GM12873 (cell line): ENCODE measurements around the gene C1QTNF5.

Source experiments
- TF ChIP-seq, protein P1 (sequence below): IDR thresholded peaks from 2 replicates; pipeline ENCODE4 v1.5.1; 2012; ENCODE audit warnings: low read depth, mild to moderate bottlenecking, moderate library complexity, low read length, control low read depth; ENCODE audit not compliant: insufficient read depth; ENCODE audit errors: missing control alignments

The C1QTNF5 gene

DNA sequence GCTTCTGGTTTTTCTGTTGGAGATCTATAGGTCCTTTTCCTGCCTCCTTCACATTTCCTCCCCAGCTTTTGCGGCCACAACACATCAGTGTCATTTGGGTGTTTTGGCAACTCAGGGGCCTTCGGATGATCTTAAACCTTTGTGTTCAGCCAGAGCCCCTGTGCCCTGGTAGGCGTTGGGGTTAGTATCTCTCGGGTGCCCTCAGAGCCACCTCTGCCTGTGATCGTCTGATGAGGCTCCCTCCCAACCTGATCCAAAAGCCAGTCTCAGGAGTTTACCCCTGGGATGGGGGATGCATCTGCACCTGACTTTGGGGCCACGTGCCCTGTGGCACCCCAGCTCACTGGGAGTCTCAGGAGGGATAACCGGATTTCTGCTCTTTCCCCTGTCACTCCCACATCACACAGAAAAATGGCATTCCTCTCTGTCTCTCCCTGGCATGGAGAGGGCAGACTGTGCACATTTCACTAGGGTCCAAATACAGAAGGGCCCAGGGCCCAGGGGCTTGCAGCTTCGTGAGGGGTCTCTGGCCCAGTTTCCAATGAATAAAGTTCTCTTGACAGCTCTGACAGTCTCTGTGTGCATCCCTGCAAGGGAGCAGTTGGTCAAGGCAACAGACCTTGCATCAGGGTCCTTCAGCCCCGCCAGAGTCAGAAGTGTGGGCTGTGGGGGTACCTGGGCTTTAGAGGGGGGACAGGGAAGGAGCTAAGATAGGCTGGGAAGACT is 3.8 kb downstream of the C1QTNF5 start:
- TF ChIP-seq, protein P1, sequence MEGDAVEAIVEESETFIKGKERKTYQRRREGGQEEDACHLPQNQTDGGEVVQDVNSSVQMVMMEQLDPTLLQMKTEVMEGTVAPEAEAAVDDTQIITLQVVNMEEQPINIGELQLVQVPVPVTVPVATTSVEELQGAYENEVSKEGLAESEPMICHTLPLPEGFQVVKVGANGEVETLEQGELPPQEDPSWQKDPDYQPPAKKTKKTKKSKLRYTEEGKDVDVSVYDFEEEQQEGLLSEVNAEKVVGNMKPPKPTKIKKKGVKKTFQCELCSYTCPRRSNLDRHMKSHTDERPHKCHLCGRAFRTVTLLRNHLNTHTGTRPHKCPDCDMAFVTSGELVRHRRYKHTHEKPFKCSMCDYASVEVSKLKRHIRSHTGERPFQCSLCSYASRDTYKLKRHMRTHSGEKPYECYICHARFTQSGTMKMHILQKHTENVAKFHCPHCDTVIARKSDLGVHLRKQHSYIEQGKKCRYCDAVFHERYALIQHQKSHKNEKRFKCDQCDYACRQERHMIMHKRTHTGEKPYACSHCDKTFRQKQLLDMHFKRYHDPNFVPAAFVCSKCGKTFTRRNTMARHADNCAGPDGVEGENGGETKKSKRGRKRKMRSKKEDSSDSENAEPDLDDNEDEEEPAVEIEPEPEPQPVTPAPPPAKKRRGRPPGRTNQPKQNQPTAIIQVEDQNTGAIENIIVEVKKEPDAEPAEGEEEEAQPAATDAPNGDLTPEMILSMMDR = no peak

DNA sequence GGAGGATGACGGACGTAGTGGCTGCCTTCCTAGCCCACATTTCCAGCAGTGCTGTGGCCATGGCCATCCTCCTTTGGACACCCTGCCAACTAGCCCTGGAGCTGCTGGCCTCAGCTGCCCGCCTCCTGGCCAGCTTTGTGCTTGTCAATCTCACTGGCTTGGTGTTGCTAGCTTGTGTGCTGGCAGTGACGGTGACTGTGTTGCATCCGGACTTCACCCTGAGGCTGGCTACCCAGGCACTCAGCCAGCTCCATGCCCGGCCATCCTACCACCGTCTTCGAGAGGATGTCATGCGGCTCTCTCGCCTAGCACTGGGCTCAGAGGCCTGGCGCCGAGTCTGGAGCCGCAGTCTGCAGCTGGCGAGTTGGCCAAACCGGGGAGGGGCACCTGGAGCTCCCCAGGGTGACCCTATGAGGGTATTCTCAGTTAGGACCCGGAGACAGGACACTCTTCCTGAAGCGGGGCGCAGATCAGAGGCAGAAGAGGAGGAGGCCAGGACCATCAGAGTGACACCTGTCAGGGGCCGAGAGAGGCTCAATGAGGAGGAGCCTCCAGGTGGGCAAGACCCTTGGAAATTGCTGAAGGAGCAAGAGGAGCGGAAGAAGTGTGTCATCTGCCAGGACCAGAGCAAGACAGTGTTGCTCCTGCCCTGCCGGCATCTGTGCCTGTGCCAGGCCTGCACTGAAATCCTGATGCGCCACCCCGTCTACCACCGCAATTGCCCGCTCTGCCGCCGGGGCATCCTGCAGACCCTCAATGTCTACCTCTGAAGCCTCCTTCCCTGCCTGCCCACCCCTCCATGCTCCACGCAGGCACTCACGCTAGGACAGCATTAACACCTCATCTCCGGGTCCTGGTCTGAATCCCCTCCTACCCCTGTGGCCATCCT is 4.8 kb downstream of the C1QTNF5 start:
- TF ChIP-seq, protein P1 = no peak

DNA sequence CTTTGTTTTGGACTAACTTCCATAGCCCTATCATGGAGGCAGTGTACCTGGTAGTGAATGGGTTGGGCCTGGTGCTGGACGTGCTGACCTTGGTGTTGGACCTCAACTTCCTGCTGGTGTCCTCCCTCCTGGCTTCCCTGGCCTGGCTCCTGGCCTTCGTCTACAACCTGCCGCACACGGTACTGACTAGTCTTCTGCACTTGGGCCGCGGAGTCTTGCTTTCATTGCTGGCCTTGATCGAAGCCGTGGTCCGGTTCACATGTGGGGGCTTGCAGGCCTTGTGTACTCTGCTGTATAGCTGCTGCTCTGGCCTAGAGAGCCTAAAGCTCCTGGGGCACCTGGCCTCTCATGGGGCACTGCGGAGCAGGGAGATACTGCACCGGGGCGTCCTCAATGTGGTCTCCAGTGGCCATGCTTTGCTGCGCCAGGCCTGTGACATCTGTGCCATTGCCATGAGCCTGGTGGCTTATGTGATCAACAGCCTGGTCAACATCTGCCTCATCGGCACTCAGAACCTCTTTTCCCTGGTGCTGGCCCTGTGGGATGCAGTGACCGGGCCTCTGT is 5.5 kb downstream of the C1QTNF5 start:
- TF ChIP-seq, protein P1 = no peak

DNA sequence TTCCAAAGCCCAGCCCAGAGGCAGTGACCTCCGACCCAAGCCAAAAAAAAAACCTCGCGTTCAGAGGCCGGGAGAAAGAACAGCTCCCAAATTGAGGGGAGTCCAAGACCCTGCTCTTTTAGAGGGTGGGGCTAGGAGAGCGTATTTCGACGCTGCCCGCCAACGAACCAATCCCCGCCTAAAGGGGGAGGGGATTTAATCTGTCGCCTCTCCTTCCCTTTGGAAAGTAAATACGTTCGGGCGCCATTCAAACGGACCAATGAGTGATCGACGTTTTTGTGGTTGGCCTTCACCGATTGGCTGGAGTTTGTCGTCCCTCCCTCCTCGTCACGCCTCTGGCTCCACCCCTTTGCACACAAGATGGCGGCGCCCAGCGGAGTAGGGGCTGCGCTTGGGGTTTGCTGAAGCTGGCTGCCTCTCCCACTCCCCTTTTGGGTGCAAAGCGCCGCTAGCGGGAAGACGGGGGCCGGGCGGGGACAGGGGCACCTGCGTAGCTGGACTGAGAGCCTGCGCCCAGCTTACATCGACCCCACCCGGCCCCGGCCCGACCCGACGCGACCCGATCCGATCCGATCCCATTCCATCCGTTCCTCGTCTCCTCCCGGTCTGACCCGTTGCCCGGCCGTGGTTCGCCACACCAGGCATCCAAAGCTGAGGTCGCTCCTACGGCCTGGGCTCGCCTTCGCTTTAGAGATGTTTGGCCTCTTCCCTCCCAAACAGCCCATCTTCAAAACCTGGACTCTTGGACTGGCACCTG is 6.3 kb downstream of the C1QTNF5 start, which contains the start of gene RNF26:
RNF26 (plus strand) TSS at position 354 of the 757 bp plus-strand sequence. CDS start 596 bp downstream, outside the sequence.
- TF ChIP-seq, protein P1 = no peak

DNA sequence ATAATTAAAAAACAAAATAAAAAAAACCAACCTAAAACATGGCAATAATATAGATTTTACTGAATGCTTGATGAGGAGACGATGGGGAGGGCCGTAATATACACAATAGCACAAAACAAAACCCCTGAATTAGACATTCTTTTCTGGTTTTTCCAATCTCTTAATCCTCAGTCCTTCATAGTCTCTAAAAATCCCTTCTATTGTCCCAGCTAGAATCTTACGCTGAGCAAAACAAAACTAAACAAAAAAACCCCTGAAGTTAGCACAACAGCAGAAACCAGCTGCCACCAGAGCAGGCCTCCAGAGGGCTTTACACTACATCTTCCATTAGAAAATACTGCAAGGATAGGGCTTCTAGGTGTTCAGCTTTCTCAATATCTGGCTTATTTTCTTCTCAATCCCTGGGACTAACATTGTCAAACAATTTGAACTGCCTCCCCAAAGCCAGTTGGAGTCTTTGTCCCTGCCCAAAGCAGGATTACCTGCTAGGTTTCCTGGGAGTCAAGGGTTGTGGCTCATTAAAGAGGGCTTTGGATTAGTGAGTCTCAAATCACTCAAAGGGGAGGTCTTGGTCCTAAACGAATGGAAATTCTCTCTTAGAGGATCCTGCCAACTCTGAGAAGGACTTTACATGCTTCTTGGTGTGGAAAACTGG is 8.4 kb downstream of the C1QTNF5 start:
- TF ChIP-seq, protein P1 = no peak

DNA sequence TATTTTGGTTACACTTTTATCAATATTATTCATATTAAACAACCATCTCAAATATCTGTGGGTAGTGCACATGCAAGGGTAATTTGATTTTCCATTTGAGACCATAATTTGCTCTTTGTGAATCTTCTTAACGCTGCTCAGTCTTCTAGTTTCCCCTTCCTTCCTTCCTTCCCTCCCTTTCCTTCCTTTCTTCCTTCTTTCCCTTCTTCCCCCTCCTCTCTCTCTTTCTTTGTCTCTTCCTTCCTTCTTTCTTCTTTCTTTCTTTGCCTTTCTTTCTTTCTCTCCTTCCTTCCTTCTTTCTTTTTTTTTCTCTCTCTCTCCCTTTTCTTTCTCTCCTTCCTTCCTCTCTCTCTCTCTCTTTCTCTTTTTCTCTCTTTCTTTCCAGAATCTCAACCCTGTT is 10.4 kb downstream of the C1QTNF5 start:
- TF ChIP-seq, protein P1 = no peak
